KMS-11 (cell line): ENCODE data around the gene ZNF761.

ENCODE experiments used
- H2AFZ ChIP-seq: fragments of 200-600 bp; sonication (generic); 2 replicates; pipeline ENCODE4 v1.6.1; 2016; ENCODE audit warnings: antibody characterized with exemption, mixed run types, low read depth
- H3K27ac ChIP-seq: fragments of 200-600 bp; sonication (generic); 2 replicates; pipeline ENCODE4 v1.6.1; 2016; ENCODE audit warnings: mild to moderate bottlenecking, mixed run types
- H3K27me3 ChIP-seq: fragments of 200-600 bp; sonication (generic); 2 replicates; pipeline ENCODE4 v1.6.1; 2017; ENCODE audit warnings: mild to moderate bottlenecking, low read depth, mixed run types, moderate library complexity; ENCODE audit not compliant: insufficient read depth
- H3K36me3 ChIP-seq: fragments of 200-600 bp; sonication (generic); 2 replicates; pipeline ENCODE4 v1.6.1; 2017; ENCODE audit warnings: mild to moderate bottlenecking, mixed run types; ENCODE audit not compliant: insufficient read depth
- H3K4me1 ChIP-seq: fragments of 200-600 bp; sonication (generic); 2 replicates; pipeline ENCODE4 v1.6.1; 2016; ENCODE audit warnings: mild to moderate bottlenecking, low read depth, mixed run types; ENCODE audit not compliant: poor library complexity, severe bottlenecking
- H3K4me2 ChIP-seq: fragments of 200-600 bp; sonication (generic); 2 replicates; pipeline ENCODE4 v1.7.0; 2016; ENCODE audit warnings: mild to moderate bottlenecking, mixed run types
- H3K4me3 ChIP-seq: fragments of 200-600 bp; sonication (generic); IDR thresholded peaks from 2 replicates; pipeline ENCODE4 v1.6.1; 2017; ENCODE audit warnings: low read depth, low read length, mixed read lengths; ENCODE audit not compliant: insufficient read depth
- H3K79me2 ChIP-seq: fragments of 200-600 bp; sonication (generic); 2 replicates; pipeline ENCODE4 v1.6.1; 2016; ENCODE audit warnings: low read depth, mixed run types; ENCODE audit not compliant: insufficient read depth
- H3K9ac ChIP-seq: fragments of 200-600 bp; sonication (generic); 2 replicates; pipeline ENCODE4 v1.6.1; 2016; ENCODE audit warnings: mild to moderate bottlenecking, mixed run types
- H4K20me1 ChIP-seq: fragments of 200-600 bp; sonication (generic); 2 replicates; pipeline ENCODE4 v1.6.1; 2016; ENCODE audit warnings: mild to moderate bottlenecking, mixed run types; ENCODE audit not compliant: insufficient read depth
- TF ChIP-seq, protein P1 (sequence below): fragments of 200-600 bp; sonication (generic); conservative IDR thresholded peaks from 2 replicates; pipeline ENCODE4 v1.6.1; 2017; ENCODE audit warnings: low read depth, mild to moderate bottlenecking, antibody characterized with exemption, low read length, moderate library complexity, mixed read lengths

ZNF761 gene

DNA sequence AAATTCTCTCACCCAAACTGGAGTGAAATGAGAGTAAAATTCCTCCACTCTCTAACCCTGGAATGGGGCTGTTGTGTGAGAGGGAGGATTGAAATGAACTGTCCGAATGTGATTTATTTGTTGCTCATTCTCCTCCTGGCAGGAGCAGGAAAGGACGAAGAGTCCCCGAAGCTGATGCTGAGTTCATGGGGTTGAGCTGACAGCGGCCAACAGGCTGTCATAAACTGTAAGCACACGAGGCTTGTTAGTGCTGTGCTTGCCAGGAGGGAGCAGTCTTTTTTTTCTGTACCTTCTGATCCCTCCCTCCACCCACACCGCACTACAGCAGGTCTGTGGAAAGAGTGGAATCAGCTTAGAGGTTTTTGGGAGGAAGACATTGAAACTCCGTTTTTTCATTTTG lies 73.1 kb downstream of the ZNF761 start:
- Histone ChIP-seq H3K27me3 (no peaks in the 10 kb centered on the region), H3K4me1 (no peaks in the 10 kb centered on the region), H3K27ac (no peak overlapping the region), H3K4me2 (no peak overlapping the region), H3K9ac (no peak overlapping the region), H3K36me3 (no peaks in the 10 kb centered on the region), H3K4me3 (no peak overlapping the region), H4K20me1 (no peaks in the 10 kb centered on the region), H3K79me2 (no peaks in the 10 kb centered on the region), H2AFZ (no peak overlapping the region)
- TF ChIP-seq, protein P1, sequence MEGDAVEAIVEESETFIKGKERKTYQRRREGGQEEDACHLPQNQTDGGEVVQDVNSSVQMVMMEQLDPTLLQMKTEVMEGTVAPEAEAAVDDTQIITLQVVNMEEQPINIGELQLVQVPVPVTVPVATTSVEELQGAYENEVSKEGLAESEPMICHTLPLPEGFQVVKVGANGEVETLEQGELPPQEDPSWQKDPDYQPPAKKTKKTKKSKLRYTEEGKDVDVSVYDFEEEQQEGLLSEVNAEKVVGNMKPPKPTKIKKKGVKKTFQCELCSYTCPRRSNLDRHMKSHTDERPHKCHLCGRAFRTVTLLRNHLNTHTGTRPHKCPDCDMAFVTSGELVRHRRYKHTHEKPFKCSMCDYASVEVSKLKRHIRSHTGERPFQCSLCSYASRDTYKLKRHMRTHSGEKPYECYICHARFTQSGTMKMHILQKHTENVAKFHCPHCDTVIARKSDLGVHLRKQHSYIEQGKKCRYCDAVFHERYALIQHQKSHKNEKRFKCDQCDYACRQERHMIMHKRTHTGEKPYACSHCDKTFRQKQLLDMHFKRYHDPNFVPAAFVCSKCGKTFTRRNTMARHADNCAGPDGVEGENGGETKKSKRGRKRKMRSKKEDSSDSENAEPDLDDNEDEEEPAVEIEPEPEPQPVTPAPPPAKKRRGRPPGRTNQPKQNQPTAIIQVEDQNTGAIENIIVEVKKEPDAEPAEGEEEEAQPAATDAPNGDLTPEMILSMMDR = no peak

DNA sequence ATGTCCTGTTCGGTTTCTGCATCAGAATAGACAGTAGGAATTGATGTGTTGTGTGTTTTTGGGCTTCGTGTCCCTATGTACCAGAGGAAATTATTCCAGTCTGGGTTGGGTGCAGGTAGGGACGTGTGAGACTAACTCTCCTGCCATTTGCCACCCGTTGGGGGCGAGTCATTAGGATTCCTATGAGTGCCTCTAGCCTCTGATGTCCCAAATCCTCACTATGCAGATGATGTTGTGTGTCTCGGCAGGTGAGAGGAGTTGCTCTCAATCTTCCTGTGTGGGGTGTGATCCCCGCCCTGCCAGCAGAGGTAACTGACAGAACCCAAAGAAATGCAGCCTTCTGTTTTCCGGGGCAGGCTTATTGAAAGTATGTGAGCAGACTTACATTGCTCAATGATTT lies 74.9 kb downstream of the ZNF761 start:
- H2AFZ ChIP-seq = no peak overlapping the region
- H3K9ac ChIP-seq = no peak overlapping the region
- TF ChIP-seq, protein P1 = no peak
- no peaks in the 10 kb centered on the region for H3K27me3 ChIP-seq
- H3K4me3 ChIP-seq = no peak overlapping the region
- no peaks in the 10 kb centered on the region for H3K4me1 ChIP-seq
- H3K79me2 ChIP-seq = no peaks in the 10 kb centered on the region
- H3K4me2 ChIP-seq = no peak overlapping the region
- no peaks in the 10 kb centered on the region for H3K36me3 ChIP-seq
- no peak overlapping the region for H3K27ac ChIP-seq
- no peaks in the 10 kb centered on the region for H4K20me1 ChIP-seq
